ENCODE measurements around the gene LIAS.

GRCh38 chr4:39524161-39524957 is 65.5 kb downstream of the LIAS start:
- TF ChIP-seq CTCF (IDR thresholded peaks at IDR 0.05; ENCODE audit: insufficient read depth, low read depth, low read length) (no peak), EZH2 (IDR thresholded peaks at IDR 0.05; ENCODE audit: insufficient read depth, low read length) (no peak)

All from astrocyte (in vitro differentiated cells and primary cell).